Mesothelial cell of epicardium (in vitro differentiated cells): Measurements from ENCODE around the gene CPEB2. TPM values are rescaled to one million over a fixed set of nuclear protein-coding genes. Genes with fewer than 3 reads are reported as not detected.

Experiments used
- DNase-seq, 2 experiments: peaks; one replicate each; pipeline ENCODE4 v3.0.0; 2021; ENCODE audit warnings: low spot score in 2 of 2; ENCODE audit not compliant: unreplicated experiment in 2 of 2
- H3K27ac Mint-ChIP-seq: 2 replicates; pipeline ENCODE4 v1.8.0; 2021; ENCODE audit warnings: mixed read lengths
- H3K27me3 Mint-ChIP-seq: 2 replicates; pipeline ENCODE4 v1.8.0; 2021; ENCODE audit warnings: low read depth, mixed read lengths
- H3K36me3 Mint-ChIP-seq: 2 replicates; pipeline ENCODE4 v1.8.0; 2021; ENCODE audit warnings: mixed read lengths
- H3K4me1 Mint-ChIP-seq: 2 replicates; pipeline ENCODE4 v1.8.0; 2021; ENCODE audit warnings: mixed read lengths
- H3K4me3 Mint-ChIP-seq: 2 replicates; pipeline ENCODE4 v1.8.0; 2021; ENCODE audit warnings: mild to moderate bottlenecking, moderate library complexity, mixed read lengths
- H3K9me3 Mint-ChIP-seq: 2 replicates; pipeline ENCODE4 v1.8.0; 2021; ENCODE audit warnings: mixed read lengths
- total RNA-seq: library from RNA; stranded (reverse); gene quantifications from 3 replicates; pipeline ENCODE4 v1.2.1, GENCODE V29; 2021
- TF ChIP-seq, protein P1 (sequence below): fragments of 200-600 bp; sonication (generic); IDR thresholded peaks from one replicate; pipeline ENCODE4 v1.5.0; 2021; ENCODE audit warnings: antibody characterized with exemption; ENCODE audit not compliant: unreplicated experiment

The CPEB2 gene
- total RNA-seq, 1 donor from 2014 or later: 4.1 TPM

GRCh38 chr4:15088394-15089035 is 86.2 kb downstream of the CPEB2 start:
- Mint-ChIP-seq H3K27me3 (no peaks in the 10 kb centered on the region), H3K9me3 (peaks cover 34% of the 10 kb centered on the region)

GRCh38 chr4:15089979-15090378 is 87.7 kb downstream of the CPEB2 start:
- TF ChIP-seq, protein P1, sequence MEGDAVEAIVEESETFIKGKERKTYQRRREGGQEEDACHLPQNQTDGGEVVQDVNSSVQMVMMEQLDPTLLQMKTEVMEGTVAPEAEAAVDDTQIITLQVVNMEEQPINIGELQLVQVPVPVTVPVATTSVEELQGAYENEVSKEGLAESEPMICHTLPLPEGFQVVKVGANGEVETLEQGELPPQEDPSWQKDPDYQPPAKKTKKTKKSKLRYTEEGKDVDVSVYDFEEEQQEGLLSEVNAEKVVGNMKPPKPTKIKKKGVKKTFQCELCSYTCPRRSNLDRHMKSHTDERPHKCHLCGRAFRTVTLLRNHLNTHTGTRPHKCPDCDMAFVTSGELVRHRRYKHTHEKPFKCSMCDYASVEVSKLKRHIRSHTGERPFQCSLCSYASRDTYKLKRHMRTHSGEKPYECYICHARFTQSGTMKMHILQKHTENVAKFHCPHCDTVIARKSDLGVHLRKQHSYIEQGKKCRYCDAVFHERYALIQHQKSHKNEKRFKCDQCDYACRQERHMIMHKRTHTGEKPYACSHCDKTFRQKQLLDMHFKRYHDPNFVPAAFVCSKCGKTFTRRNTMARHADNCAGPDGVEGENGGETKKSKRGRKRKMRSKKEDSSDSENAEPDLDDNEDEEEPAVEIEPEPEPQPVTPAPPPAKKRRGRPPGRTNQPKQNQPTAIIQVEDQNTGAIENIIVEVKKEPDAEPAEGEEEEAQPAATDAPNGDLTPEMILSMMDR: no peak
- Mint-ChIP-seq H3K4me3 (no peak overlapping the region), H3K27me3 (no peaks in the 10 kb centered on the region), H3K9me3 (peaks cover 33% of the 10 kb centered on the region), H3K4me1 (no peaks in the 10 kb centered on the region), H3K27ac (no peak overlapping the region), H3K36me3 (no peaks in the 10 kb centered on the region)
- no peak for DNase-seq

More at GRCh38 chr4:15088394-15089035, 86.2 kb downstream of the CPEB2 start:
- Mint-ChIP-seq H3K4me1 (no peaks in the 10 kb centered on the region), H3K27ac (no peak overlapping the region), H3K36me3 (no peaks in the 10 kb centered on the region), H3K4me3 (no peak overlapping the region)
- TF ChIP-seq, protein P1: no peak
- DNase-seq: no peak

DNA sequence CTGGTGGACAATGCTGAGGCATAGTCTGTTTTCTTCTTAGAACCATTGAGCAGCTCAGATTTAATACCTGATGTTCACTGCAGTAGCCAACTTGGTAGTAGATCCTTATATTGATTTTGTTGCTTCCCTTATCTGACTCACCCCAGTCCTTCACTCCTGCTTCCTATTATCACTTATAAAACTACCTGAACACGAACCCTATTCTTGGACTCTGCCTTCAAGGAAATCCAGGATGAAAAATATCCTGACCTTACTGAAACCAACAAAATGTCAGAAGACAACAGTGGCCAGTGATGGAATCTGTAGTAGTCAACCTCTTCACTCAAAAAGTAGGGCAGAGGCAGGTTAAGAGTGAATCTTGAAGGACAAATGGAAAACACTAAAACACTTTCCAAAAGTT is 98.1 kb downstream of the CPEB2 start:
- no peak for DNase-seq
- H3K36me3 Mint-ChIP-seq: no peaks in the 10 kb centered on the region
- TF ChIP-seq, protein P1: no peak
- peaks cover 16% of the 10 kb centered on the region for H3K9me3 Mint-ChIP-seq
- no peaks in the 10 kb centered on the region for H3K27me3 Mint-ChIP-seq
- no peak overlapping the region for H3K27ac Mint-ChIP-seq
- no peak overlapping the region for H3K4me3 Mint-ChIP-seq
- H3K4me1 Mint-ChIP-seq: no peaks in the 10 kb centered on the region

GRCh38 chr4:15100994-15101695 is 98.9 kb downstream of the CPEB2 start:
- Mint-ChIP-seq H3K27ac (no peak overlapping the region), H3K36me3 (no peaks in the 10 kb centered on the region), H3K9me3 (peaks cover 16% of the 10 kb centered on the region), H3K27me3 (no peaks in the 10 kb centered on the region), H3K4me1 (no peaks in the 10 kb centered on the region), H3K4me3 (no peak overlapping the region)
- TF ChIP-seq, protein P1: no peak
- no peak for DNase-seq

DNA sequence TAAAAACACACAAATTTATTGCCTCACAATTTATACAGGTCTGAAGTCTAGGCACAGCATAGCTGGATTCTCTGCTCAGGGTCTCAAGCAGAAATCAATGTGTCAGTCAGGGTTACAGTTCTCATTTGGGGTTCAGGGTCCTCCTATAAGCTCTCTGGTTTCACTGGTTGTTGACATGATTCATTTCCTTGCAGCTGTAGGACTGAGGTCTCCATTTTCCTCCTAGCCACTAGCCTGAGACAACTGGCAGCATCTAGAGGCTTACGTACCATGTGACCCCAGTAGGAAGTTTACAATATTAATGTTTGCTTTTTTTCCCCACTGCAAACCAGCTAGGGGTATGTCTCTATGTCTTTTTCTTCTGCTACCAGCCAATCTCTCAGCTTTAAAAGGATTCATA is 102.5 kb downstream of the CPEB2 start:
- Mint-ChIP-seq H3K4me1 (no peaks in the 10 kb centered on the region), H3K4me3 (no peak overlapping the region), H3K27ac (no peak overlapping the region), H3K36me3 (no peaks in the 10 kb centered on the region), H3K9me3 (peaks cover 4% of the 10 kb centered on the region), H3K27me3 (no peaks in the 10 kb centered on the region)
- TF ChIP-seq, protein P1: no peak
- no peak for DNase-seq
